A549 (cell line): ENCODE data around the gene EBI3.

ENCODE experiments used
- CBX8 ChIP-seq: fragments of 200-600 bp; sonication (generic); IDR thresholded peaks from 2 replicates; pipeline ENCODE4 v1.6.1; 2016
- CHD4 ChIP-seq: fragments of 200-600 bp; sonication (generic); IDR thresholded peaks from 2 replicates; pipeline ENCODE4 v1.6.1; 2016; ENCODE audit warnings: antibody characterized with exemption, mild to moderate bottlenecking, borderline replicate concordance
- HDAC2 ChIP-seq: fragments of 200-600 bp; sonication (generic); IDR thresholded peaks from 2 replicates; pipeline ENCODE4 v1.6.1; 2016
- POLR2A ChIP-seq: IDR thresholded peaks from 2 replicates; pipeline ENCODE4 v1.6.1; 2012; ENCODE audit warnings: mild to moderate bottlenecking, low read length

DNA sequence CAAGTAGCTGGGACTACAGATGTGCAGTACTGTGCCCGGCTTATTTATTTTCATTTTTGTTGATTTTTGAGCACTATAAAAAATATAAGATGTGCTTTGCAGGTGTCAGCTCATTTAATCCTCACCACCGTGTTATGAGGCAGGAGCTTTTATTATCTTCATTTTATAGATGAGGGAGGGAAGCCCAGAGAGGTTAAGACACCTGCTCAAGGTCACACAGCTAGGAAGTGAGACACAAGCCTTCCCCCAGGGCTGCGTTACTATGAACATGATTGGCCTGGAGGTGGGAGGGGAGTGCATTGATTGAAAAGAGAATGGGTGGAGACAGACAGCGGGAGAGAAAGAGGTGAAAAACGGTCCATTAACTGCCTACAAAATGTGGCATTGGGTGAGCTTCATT, 39.7 kb upstream of the EBI3 start:
- TF ChIP-seq HDAC2 (no peak), POLR2A (no peak), CBX8 (no peak), CHD4 (no peak)
